Myocyte (in vitro differentiated cells): ENCODE measurements around the gene SH3BP1. TPM values are rescaled to one million over a fixed set of nuclear protein-coding genes. Genes with fewer than 3 reads are reported as not detected.

Experiments
- DNase-seq: peaks from one replicate; pipeline ENCODE4 v3.0.0-alpha.2; 2012; ENCODE audit warnings: low read depth
- total RNA-seq: library from RNA; depleted of rRNA; stranded (reverse); fragments of >200 nt; gene quantifications from 2 replicates; pipeline ENCODE4 v1.2.3, GENCODE V29; 2014

The SH3BP1 gene
- total RNA-seq, 1 donor from 2014 or later = not detected

DNA sequence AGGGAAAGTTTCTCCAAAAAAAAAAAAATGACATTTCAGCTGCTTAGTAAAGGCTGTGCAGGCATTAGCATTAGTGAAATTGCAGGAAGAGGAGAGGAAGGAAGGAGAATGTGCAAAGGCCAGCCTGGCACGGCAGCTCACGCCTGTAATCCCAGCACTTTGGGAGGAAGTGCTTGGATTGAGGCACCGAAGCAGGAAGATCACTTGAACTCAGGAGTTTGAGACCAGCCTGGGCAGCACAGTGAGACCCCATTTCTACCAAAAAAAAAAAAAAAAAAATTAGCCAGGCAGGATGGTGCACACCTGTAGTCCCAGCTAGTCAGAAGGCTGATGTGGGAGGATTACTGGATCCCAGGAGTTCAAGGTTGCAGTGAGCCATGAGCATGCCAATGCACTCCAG, 65.2 kb downstream of the SH3BP1 start:
- no peak for DNase-seq

DNA sequence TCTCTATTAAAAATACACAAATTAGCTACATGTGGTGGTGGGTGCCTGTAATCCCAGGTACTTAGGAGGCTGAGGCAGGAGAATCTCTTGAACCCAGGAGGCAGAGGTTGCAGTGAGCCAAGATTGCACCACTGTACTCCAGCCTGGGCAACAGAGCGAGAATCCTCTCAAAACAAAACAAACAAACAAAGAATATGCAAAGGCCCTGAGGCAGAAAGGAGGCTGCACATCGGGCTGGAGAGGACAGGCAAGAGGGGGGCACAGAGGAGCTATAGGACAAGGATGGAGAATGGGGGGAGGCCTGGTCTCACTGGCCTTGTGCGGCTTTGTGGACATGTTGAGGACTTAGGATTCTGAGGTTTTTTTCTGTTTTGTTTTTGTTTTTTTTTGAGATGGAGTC, 65.7 kb downstream of the SH3BP1 start:
- no peak for DNase-seq

Other genes with a start within 250 kb of the SH3BP1 start
- 0.05 and 0.21 TPM in 2 replicates for gene ELFN2, start 212.2 kb upstream of the SH3BP1 start, total RNA-seq
- 0.51 and 0.68 TPM in 2 replicates for gene MFNG, start 153.3 kb upstream of the SH3BP1 start, total RNA-seq
- 5.7 and 7.3 TPM in 2 replicates for gene CARD10, start 120.3 kb upstream of the SH3BP1 start, total RNA-seq
- gene CDC42EP1, start 79.2 kb upstream of the SH3BP1 start, total RNA-seq = 76.4 and 76.6 TPM in 2 replicates
- not detected in 2 replicates for gene LGALS2, start 59.6 kb upstream of the SH3BP1 start, total RNA-seq
- 50.6 and 65.0 TPM in 2 replicates for gene GGA1, start 30.8 kb upstream of the SH3BP1 start, total RNA-seq
- 30.0 and 34.5 TPM in 2 replicates for gene PDXP, start 19.1 kb downstream of the SH3BP1 start, total RNA-seq
- gene LGALS1, start 36.0 kb downstream of the SH3BP1 start, total RNA-seq = 1,391 and 2,910 TPM in 2 replicates
- gene NOL12, start 46.7 kb downstream of the SH3BP1 start, total RNA-seq = 11.5 and 30.4 TPM in 2 replicates
- 26.6 and 33.0 TPM in 2 replicates for gene TRIOBP, start 57.4 kb downstream of the SH3BP1 start, total RNA-seq
- 55.5 and 65.0 TPM in 2 replicates for gene GCAT, start 168.3 kb downstream of the SH3BP1 start, total RNA-seq
- 0.24 TPM in 1 of 2 replicates, not detected in the other for gene GALR3, start 183.7 kb downstream of the SH3BP1 start, total RNA-seq
- 40.8 and 45.9 TPM in 2 replicates for gene ANKRD54, start 204.7 kb downstream of the SH3BP1 start, total RNA-seq
- gene EIF3L, start 209.8 kb downstream of the SH3BP1 start, total RNA-seq = 415 and 450 TPM in 2 replicates